AG09319 (cell line): ENCODE data around the gene MUC21.
"Not testable (repeated sequence)": the region's sequence is repeated elsewhere in the genome, so short reads cannot be mapped to it uniquely, and the experiment has no call there.

Experiments used
- DNase-seq: peaks from one replicate; pipeline ENCODE4 v3.0.0-alpha.2; 2010; ENCODE audit warnings: low read depth; ENCODE audit errors: extremely low read depth
- CTCF ChIP-seq: IDR thresholded peaks from 2 replicates; pipeline ENCODE4 v1.5.1; 2011; ENCODE audit warnings: low read depth, mild to moderate bottlenecking, inconsistent platforms, low read length, moderate library complexity

The MUC21 gene

GRCh38 chr6:30966154-30966553 lies 17.4 kb upstream of the MUC21 start:
- no peak for DNase-seq
- no peak for TF ChIP-seq CTCF

GRCh38 chr6:30969171-30969570 lies 14.3 kb upstream of the MUC21 start:
- not testable (repeated sequence) for DNase-seq

GRCh38 chr6:30970946-30971345 lies 12.6 kb upstream of the MUC21 start:
- no peak for TF ChIP-seq CTCF
- DNase-seq: no peak

- no peak for DNase-seq
- TF ChIP-seq CTCF: no peak
Measured at GRCh38 chr6:30972816-30973215, 10.7 kb upstream of the MUC21 start.

GRCh38 chr6:30974490-30975252 lies 8.8 kb upstream of the MUC21 start:
- DNase-seq: no peak
- no peak for TF ChIP-seq CTCF

GRCh38 chr6:30979141-30979540 lies 4.4 kb upstream of the MUC21 start:
- TF ChIP-seq CTCF: no peak
- DNase-seq: no peak

- no peak for DNase-seq
- TF ChIP-seq CTCF: no peak
Measured at GRCh38 chr6:30979690-30980089, 3.8 kb upstream of the MUC21 start.
